GM12878 (cell line): ENCODE measurements around the gene CLMP. TPM values are rescaled to one million over a fixed set of nuclear protein-coding genes. Genes with fewer than 3 reads are reported as not detected.

ENCODE experiments used
- BACH1 ChIP-seq: fragments of 450-650 bp; IDR thresholded peaks from 2 replicates; pipeline ENCODE4 v1.6.1; 2017; ENCODE audit warnings: mild to moderate bottlenecking, borderline replicate concordance
- BCL11A ChIP-seq: IDR thresholded peaks from 2 replicates; pipeline ENCODE4 v1.6.1; 2011; ENCODE audit warnings: low read depth, low read length
- CHD4 ChIP-seq: fragments of 200-600 bp; sonication (generic); IDR thresholded peaks from 2 replicates; pipeline ENCODE4 v1.6.1; 2016; ENCODE audit warnings: mild to moderate bottlenecking
- E2F4 ChIP-seq: IDR thresholded peaks from 2 replicates; pipeline ENCODE4 v1.6.1; 2012; ENCODE audit warnings: low read depth, low read length, improper control_type of control experiment
- EED ChIP-seq: sonication (generic); IDR thresholded peaks from 2 replicates; pipeline ENCODE4 v1.6.1; 2016; ENCODE audit warnings: antibody characterized with exemption, low read depth
- ELK1 ChIP-seq: IDR thresholded peaks from 2 replicates; pipeline ENCODE4 v1.6.1; 2012; ENCODE audit warnings: low read depth, low read length, improper control_type of control experiment
- EZH2 ChIP-seq: IDR thresholded peaks from 2 replicates; pipeline ENCODE4 v1.6.1; 2012; ENCODE audit warnings: low read depth, mild to moderate bottlenecking, control low read depth, inconsistent platforms, low read length, borderline replicate concordance; ENCODE audit not compliant: control insufficient read depth
- IKZF1 ChIP-seq: fragments of 450-650 bp; conservative IDR thresholded peaks from 2 replicates; pipeline ENCODE4 v1.6.1; 2017; ENCODE audit warnings: antibody characterized with exemption, mild to moderate bottlenecking
- IRF4 ChIP-seq: IDR thresholded peaks from 2 replicates; pipeline ENCODE4 v1.6.1; 2011; ENCODE audit warnings: low read depth, low read length
- KLF5 ChIP-seq: fragments of 450-650 bp; IDR thresholded peaks from 2 replicates; pipeline ENCODE4 v1.6.1; 2014; ENCODE audit warnings: mild to moderate bottlenecking; ENCODE audit not compliant: partially characterized antibody
- NFIC ChIP-seq: IDR thresholded peaks from 2 replicates; pipeline ENCODE4 v1.6.1; 2012; ENCODE audit warnings: low read depth, mild to moderate bottlenecking, inconsistent platforms, low read length, moderate library complexity
- NR2C1 ChIP-seq: fragments of 450-650 bp; IDR thresholded peaks from 2 replicates; pipeline ENCODE4 v1.6.1; 2017; ENCODE audit warnings: antibody characterized with exemption, mild to moderate bottlenecking, moderate library complexity
- PAX8 ChIP-seq: fragments of 450-650 bp; IDR thresholded peaks from 2 replicates; pipeline ENCODE4 v1.6.1; 2017; ENCODE audit warnings: mild to moderate bottlenecking, moderate library complexity
- PBX3 ChIP-seq: IDR thresholded peaks from 2 replicates; pipeline ENCODE4 v1.6.1; 2011; ENCODE audit warnings: mild to moderate bottlenecking, low read depth, low read length, moderate library complexity; ENCODE audit not compliant: insufficient replicate concordance
- POU2F2 ChIP-seq: IDR thresholded peaks from 3 replicates; pipeline ENCODE4 v1.6.1; 2011; ENCODE audit warnings: low read depth, mild to moderate bottlenecking, low read length, borderline replicate concordance
- RBBP5 ChIP-seq: fragments of 200-600 bp; sonication (generic); conservative IDR thresholded peaks from 2 replicates; pipeline ENCODE4 v1.6.1; 2016
- RUNX3 ChIP-seq: IDR thresholded peaks from 2 replicates; pipeline ENCODE4 v1.6.1; 2012; ENCODE audit warnings: low read length, inconsistent platforms
- SKIL ChIP-seq: fragments of 450-650 bp; IDR thresholded peaks from 2 replicates; pipeline ENCODE4 v1.6.1; 2017; ENCODE audit warnings: mild to moderate bottlenecking, low read depth, inconsistent platforms; ENCODE audit not compliant: poor library complexity, severe bottlenecking
- STAT3 ChIP-seq: IDR thresholded peaks from 2 replicates; pipeline ENCODE4 v1.6.1; 2011; ENCODE audit warnings: low read depth, low read length, improper control_type of control experiment
- ZBTB11 ChIP-seq: fragments of 450-650 bp; formaldehyde crosslinking; IDR thresholded peaks from 2 replicates; pipeline ENCODE4 v1.5.0; 2022; ENCODE audit warnings: mild to moderate bottlenecking, missing genetic modification characterization
- ZNF207 ChIP-seq: fragments of 450-650 bp; IDR thresholded peaks from 2 replicates; pipeline ENCODE4 v1.6.1; 2014; ENCODE audit warnings: antibody characterized with exemption, mild to moderate bottlenecking, borderline replicate concordance
- ZZZ3 ChIP-seq: IDR thresholded peaks from 2 replicates; pipeline ENCODE4 v1.6.1; 2011; ENCODE audit warnings: low read depth; ENCODE audit not compliant: control insufficient read depth, insufficient read length
- polyA plus RNA-seq, 11 experiments: library from polyadenylated mRNA; depleted of rRNA in 4 of 11; unstranded in 6 of 11; stranded (reverse) in 5 of 11; fragments of >200 nt; fragmentation: Nextera tagmentation in 4 of 11; fragmentation: Illumina TruSeq in 1 of 11; extraction: Ambion mirVana in 4 of 11; extraction: Trizol in 1 of 11; gene quantifications; 1 replicate in 1 of 11; 2 replicates in 10 of 11; pipeline versions ENCODE4 v1.2.1 to v1.2.3, GENCODE V29; 2011 to 2016; ENCODE audit warnings: inconsistent platforms in 2 of 11, missing spikeins in 2 of 11, low read depth in 1 of 11
- total RNA-seq, 4 experiments: library from RNA; depleted of rRNA in 3 of 4; stranded (reverse); fragments of >200 nt in 3 of 4; fragmentation: Illumina TruSeq in 1 of 4; extraction: Trizol in 1 of 4; gene quantifications; 2 replicates each; pipeline versions ENCODE4 v1.2.1 to v1.2.3, GENCODE V29; 2013 to 2021

The CLMP gene
- total and polyA plus RNA-seq, 10 of the 15 experiments (the other 5 are each of a cell fraction or from before 2014, with no cell fraction given) = 0.01 to 0.71 (median 0.20) TPM; not detected in 4

GRCh38 chr11:123061403-123062157 is 133.5 kb downstream of the CLMP start, which contains the start of gene HSPA8 (continued):
- no peak for TF ChIP-seq SKIL
- no peak for TF ChIP-seq IKZF1
- no peak for TF ChIP-seq STAT3
- TF ChIP-seq BCL11A = peak; percentile 31; the same call in 1 of the 2 replicates
- TF ChIP-seq PAX8 = no peak
- peak; percentile 59; the same call in 1 of the 2 replicates for TF ChIP-seq BACH1
- TF ChIP-seq PBX3 = no peak
- no peak for TF ChIP-seq E2F4
- TF ChIP-seq RBBP5 = no peak
- no peak for TF ChIP-seq CHD4
- peak; percentile 73 for TF ChIP-seq RUNX3
- no peak for TF ChIP-seq EZH2
- no peak for TF ChIP-seq ZNF207
- TF ChIP-seq KLF5 = peak; percentile 54
- TF ChIP-seq ZBTB11 (CRISPR knock-in tag) = peak; percentile 2; the same call in 1 of the 2 replicates
- no peak for TF ChIP-seq ELK1
- peak; percentile 95 for TF ChIP-seq POU2F2
- no peak; the same call in 1 of the 2 replicates for TF ChIP-seq NFIC
- TF ChIP-seq IRF4 = no peak
- TF ChIP-seq ZZZ3 = no peak
- TF ChIP-seq NR2C1 = no peak
- no peak for TF ChIP-seq EED
